GM12878 (cell line): ENCODE data around the gene FAM90A1. TPM values are rescaled to one million over a fixed set of nuclear protein-coding genes. Genes with fewer than 3 reads are reported as not detected.
"Not testable (repeated sequence)": the region's sequence is repeated elsewhere in the genome, so short reads cannot be mapped to it uniquely, and the experiment has no call there.

Source experiments
- ATAC-seq: fragments of 200-7000 bp; cut with Tn5 transposase; 3 replicates; pipeline ENCODE4 v1.9.1; 2020; ENCODE audit warnings: mild to moderate bottlenecking, moderate library complexity
- BruUV-seq: library from RNA; stranded (reverse); fragments of 400-500 nt; replicated peaks from 2 replicates; lab custom pipeline; 2021; lab: Mats Ljungman, UMichigan
- CTCF ChIA-PET: fragments of 300-600 bp; sonication (Branson Sonifier 250); formaldehyde crosslinking; extraction: SDS; loops from one replicate; lab custom pipeline; 2021; ENCODE audit warnings: inconsistent platforms; lab: Yijun Ruan, JAX
- POLR2A ChIA-PET: fragments of 350-600 bp; formaldehyde crosslinking; extraction: SDS; loops from one replicate; lab custom pipeline; 2021; ENCODE audit warnings: inconsistent platforms; lab: Charles Lee
- RAD21 ChIA-PET: fragments of 300-600 bp; sonication (Branson Sonifier 250); formaldehyde crosslinking; loops from one replicate; lab custom pipeline; 2023; ENCODE audit warnings: antibody characterized with exemption; ENCODE audit not compliant: unreplicated experiment; lab: Charles Lee
- SMC1A ChIA-PET: fragments of 300-600 bp; sonication (Branson Sonifier 250); formaldehyde crosslinking; loops from one replicate; lab custom pipeline; 2023; ENCODE audit not compliant: unreplicated experiment, uncharacterized antibody; lab: Charles Lee
- DNase-seq: peaks from one replicate; pipeline ENCODE4 v3.0.0-alpha.2; 2011; ENCODE audit warnings: low read depth, low spot score
- FAIRE-seq: peaks from 3 replicates; lab custom pipeline; 2011; peaks lifted over from hg19 to GRCh38; lab: Jason Lieb, UNC
- H2AFZ ChIP-seq: 2 replicates; pipeline ENCODE4 v1.6.0; 2011; ENCODE audit warnings: low read depth, low read length, control low read depth; ENCODE audit not compliant: control insufficient read depth
- H3K27ac ChIP-seq: 2 replicates; pipeline ENCODE4 v1.5.1; 2011; ENCODE audit warnings: control low read depth; ENCODE audit not compliant: control insufficient read depth, insufficient read depth
- H3K27me3 ChIP-seq, 2 experiments: replicated peaks in 1 of 2; 2 replicates each; pipeline versions ENCODE4 v1.6.0 to v1.6.1; 2011; ENCODE audit warnings: low read length in 1 of 2; ENCODE audit not compliant: control insufficient read depth in 2 of 2, insufficient read depth in 2 of 2
- H3K36me3 ChIP-seq, 2 experiments: 2 replicates each; pipeline ENCODE4 v1.5.1; 2011; ENCODE audit warnings: low read length in 1 of 2; ENCODE audit not compliant: control insufficient read depth in 2 of 2, insufficient read depth in 2 of 2
- H3K4me1 ChIP-seq: 2 replicates; pipeline ENCODE4 v1.6.1; 2011; ENCODE audit warnings: mild to moderate bottlenecking, low read length, moderate library complexity, mixed read lengths; ENCODE audit not compliant: control insufficient read depth, insufficient read depth
- H3K4me2 ChIP-seq: 2 replicates; pipeline ENCODE4 v1.6.0; 2011; ENCODE audit warnings: control low read depth; ENCODE audit not compliant: control insufficient read depth, insufficient read depth
- H3K4me3 ChIP-seq: fragments of 200-600 bp; sonication (generic); 2 replicates; pipeline ENCODE4 v1.5.1; 2016
- H3K79me2 ChIP-seq: 2 replicates; pipeline ENCODE4 v1.6.0; 2011; ENCODE audit warnings: low read length; ENCODE audit not compliant: control insufficient read depth, insufficient read depth
- H3K9ac ChIP-seq: 2 replicates; pipeline ENCODE4 v1.8.0; 2011; ENCODE audit warnings: low read length, control low read depth, mixed read lengths; ENCODE audit not compliant: control insufficient read depth, insufficient read depth
- H3K9me3 ChIP-seq: replicated peaks from 3 replicates; pipeline ENCODE4 v1.5.1; 2011; ENCODE audit warnings: mild to moderate bottlenecking, low read length; ENCODE audit not compliant: control insufficient read depth, insufficient read depth
- H4K20me1 ChIP-seq: 2 replicates; pipeline ENCODE4 v1.6.0; 2011; ENCODE audit not compliant: control insufficient read depth, insufficient read depth
- WGBS: methylation state at CpG from one replicate; pipeline ENCODE4 v1.1.6; 2016; ENCODE audit warnings: low lambda C conversion rate; ENCODE audit not compliant: insufficient replicate concordance, insufficient coverage; ENCODE audit errors: missing lambda C conversion rate; 5-methylcytosine and 5-hydroxymethylcytosine counted together
- in situ Hi-C: fragments of 300-500 bp; cut with MboI; formaldehyde crosslinking; loops from 9 replicates; pipeline ENCODE4 v1.14.3; 2018; ENCODE audit warnings: mixed read lengths
- intact Hi-C: fragments of 100-400 bp; cut with micrococcal nuclease; formaldehyde crosslinking; loops from one replicate; pipeline ENCODE4 v1.14.2; 2022; ENCODE audit not compliant: unreplicated experiment
- polyA plus RNA-seq, 11 experiments: library from polyadenylated mRNA; depleted of rRNA in 4 of 11; unstranded in 6 of 11; stranded (reverse) in 5 of 11; fragments of >200 nt; fragmentation: Nextera tagmentation in 4 of 11; fragmentation: Illumina TruSeq in 1 of 11; extraction: Ambion mirVana in 4 of 11; extraction: Trizol in 1 of 11; gene quantifications; 1 replicate in 1 of 11; 2 replicates in 10 of 11; pipeline versions ENCODE4 v1.2.1 to v1.2.3, GENCODE V29; 2011 to 2016; ENCODE audit warnings: inconsistent platforms in 2 of 11, missing spikeins in 2 of 11, low read depth in 1 of 11
- total RNA-seq, 4 experiments: library from RNA; depleted of rRNA in 3 of 4; stranded (reverse); fragments of >200 nt in 3 of 4; fragmentation: Illumina TruSeq in 1 of 4; extraction: Trizol in 1 of 4; gene quantifications; 2 replicates each; pipeline versions ENCODE4 v1.2.1 to v1.2.3, GENCODE V29; 2013 to 2021

The FAM90A1 gene
- total and polyA plus RNA-seq, 10 of the 15 experiments (the other 5 are each of a cell fraction or from before 2014, with no cell fraction given) = 0.09 to 0.85 (median 0.46) TPM

GRCh38 chr12:8172911-8173310 is 54.5 kb downstream of the FAM90A1 start:
- intact Hi-C loops = not testable (repeated sequence)

More at GRCh38 chr12:8172911-8173310, 54.5 kb downstream of the FAM90A1 start:
- H3K4me3 ChIP-seq, CTCF ChIA-PET, H2AFZ ChIP-seq, DNase-seq, in situ Hi-C loops, POLR2A ChIA-PET, FAIRE-seq, BruUV-seq, SMC1A ChIA-PET, H4K20me1 ChIP-seq, H3K4me1 ChIP-seq, RAD21 ChIA-PET, ATAC-seq, H3K9me3 ChIP-seq, H3K27me3 ChIP-seq, H3K36me3 ChIP-seq, H3K79me2 ChIP-seq, H3K27ac ChIP-seq, H3K9ac ChIP-seq, H3K4me2 ChIP-seq: not testable (repeated sequence)
- WGBS = 72% methylated on average over 2 of the region's 2 CpGs

Other genes starting within 250 kb of the FAM90A1 start
- 4.2 and 4.7 TPM in 2 replicates for gene FOXJ2, start 194.9 kb downstream of the FAM90A1 start, total RNA-seq (2014; rRNA removed)
- 2.8 and 2.9 TPM in 2 replicates for gene FOXJ2, start 194.9 kb downstream of the FAM90A1 start, total RNA-seq (2014; rRNA removed; fragmentation: Illumina TruSeq; extraction: Trizol)
- 7.9 and 9.3 TPM in 2 replicates for gene FOXJ2, start 194.9 kb downstream of the FAM90A1 start, total RNA-seq (2021)
- gene FOXJ2, start 194.9 kb downstream of the FAM90A1 start, polyA plus RNA-seq (2011; rRNA removed) = 3.0 and 3.9 TPM in 2 replicates
- 8.5 and 9.1 TPM in 2 replicates for gene FOXJ2, start 194.9 kb downstream of the FAM90A1 start, polyA plus RNA-seq (2014; fragmentation: Illumina TruSeq; extraction: Trizol)
- gene FOXJ2, start 194.9 kb downstream of the FAM90A1 start, polyA plus RNA-seq (2014; fragmentation: Nextera tagmentation; extraction: Ambion mirVana) = 1 to 10 TPM; 1.4 to 2.2 TPM
- 6.5 and 6.6 TPM in 2 replicates for gene FOXJ2, start 194.9 kb downstream of the FAM90A1 start, polyA plus RNA-seq (2014; rRNA removed)
- 1 to 10 TPM; 5.4 to 6.1 TPM for gene FOXJ2, start 194.9 kb downstream of the FAM90A1 start, polyA plus RNA-seq (2016; fragmentation: Nextera tagmentation; extraction: Ambion mirVana)
- not detected in 2 replicates for gene C3AR1, start 161.3 kb downstream of the FAM90A1 start, total RNA-seq (2014; rRNA removed)
- gene C3AR1, start 161.3 kb downstream of the FAM90A1 start, total RNA-seq (2014; rRNA removed; fragmentation: Illumina TruSeq; extraction: Trizol) = not detected in 2 replicates
- gene C3AR1, start 161.3 kb downstream of the FAM90A1 start, total RNA-seq (2021) = 0.10 and 0.19 TPM in 2 replicates
- not detected in 2 replicates for gene C3AR1, start 161.3 kb downstream of the FAM90A1 start, polyA plus RNA-seq (2011; rRNA removed)
- gene C3AR1, start 161.3 kb downstream of the FAM90A1 start, polyA plus RNA-seq (2014; fragmentation: Illumina TruSeq; extraction: Trizol) = 0.10 TPM in 1 of 2 replicates, not detected in the other
- under 1 TPM in 1 of 2 experiments, not detected in 1; 0.19 TPM for gene C3AR1, start 161.3 kb downstream of the FAM90A1 start, polyA plus RNA-seq (2014; fragmentation: Nextera tagmentation; extraction: Ambion mirVana)
- gene C3AR1, start 161.3 kb downstream of the FAM90A1 start, polyA plus RNA-seq (2014; rRNA removed) = 0.10 and 0.42 TPM in 2 replicates
- under 1 TPM in 1 of 2 experiments, not detected in 1; 0.08 TPM for gene C3AR1, start 161.3 kb downstream of the FAM90A1 start, polyA plus RNA-seq (2016; fragmentation: Nextera tagmentation; extraction: Ambion mirVana)
- gene NECAP1, start 145.3 kb downstream of the FAM90A1 start, total RNA-seq (2014; rRNA removed) = 26.9 and 35.6 TPM in 2 replicates
- 25.6 and 26.9 TPM in 2 replicates for gene NECAP1, start 145.3 kb downstream of the FAM90A1 start, total RNA-seq (2014; rRNA removed; fragmentation: Illumina TruSeq; extraction: Trizol)
- gene NECAP1, start 145.3 kb downstream of the FAM90A1 start, total RNA-seq (2021) = 18.5 and 18.9 TPM in 2 replicates
- 25.7 and 34.3 TPM in 2 replicates for gene NECAP1, start 145.3 kb downstream of the FAM90A1 start, polyA plus RNA-seq (2011; rRNA removed)
- 20.1 and 22.8 TPM in 2 replicates for gene NECAP1, start 145.3 kb downstream of the FAM90A1 start, polyA plus RNA-seq (2014; fragmentation: Illumina TruSeq; extraction: Trizol)
- 10 to 100 TPM; 16.7 to 22.3 TPM for gene NECAP1, start 145.3 kb downstream of the FAM90A1 start, polyA plus RNA-seq (2014; fragmentation: Nextera tagmentation; extraction: Ambion mirVana)
- 22.9 and 23.4 TPM in 2 replicates for gene NECAP1, start 145.3 kb downstream of the FAM90A1 start, polyA plus RNA-seq (2014; rRNA removed)
- 10 to 100 TPM; 22.2 to 24.3 TPM for gene NECAP1, start 145.3 kb downstream of the FAM90A1 start, polyA plus RNA-seq (2016; fragmentation: Nextera tagmentation; extraction: Ambion mirVana)
- 0.27 and 0.62 TPM in 2 replicates for gene CLEC4A, start 104.0 kb downstream of the FAM90A1 start, total RNA-seq (2014; rRNA removed)
- 0.72 and 0.74 TPM in 2 replicates for gene CLEC4A, start 104.0 kb downstream of the FAM90A1 start, total RNA-seq (2014; rRNA removed; fragmentation: Illumina TruSeq; extraction: Trizol)
- gene CLEC4A, start 104.0 kb downstream of the FAM90A1 start, total RNA-seq (2021) = 0.58 and 1.5 TPM in 2 replicates
- 1.3 and 1.7 TPM in 2 replicates for gene CLEC4A, start 104.0 kb downstream of the FAM90A1 start, polyA plus RNA-seq (2011; rRNA removed)
- 0.44 and 0.88 TPM in 2 replicates for gene CLEC4A, start 104.0 kb downstream of the FAM90A1 start, polyA plus RNA-seq (2014; fragmentation: Illumina TruSeq; extraction: Trizol)
- gene CLEC4A, start 104.0 kb downstream of the FAM90A1 start, polyA plus RNA-seq (2014; fragmentation: Nextera tagmentation; extraction: Ambion mirVana) = 1 to 10 TPM; 1.9 to 2.1 TPM
- gene CLEC4A, start 104.0 kb downstream of the FAM90A1 start, polyA plus RNA-seq (2014; rRNA removed) = 1.0 and 1.2 TPM in 2 replicates
- gene CLEC4A, start 104.0 kb downstream of the FAM90A1 start, polyA plus RNA-seq (2016; fragmentation: Nextera tagmentation; extraction: Ambion mirVana) = under 1 TPM; 0.84 to 0.91 TPM
- not detected in 2 replicates for gene ZNF705A, start 70.6 kb downstream of the FAM90A1 start, total RNA-seq (2014; rRNA removed)
- not detected in 2 replicates for gene ZNF705A, start 70.6 kb downstream of the FAM90A1 start, total RNA-seq (2014; rRNA removed; fragmentation: Illumina TruSeq; extraction: Trizol)
- gene ZNF705A, start 70.6 kb downstream of the FAM90A1 start, total RNA-seq (2021) = not detected in 2 replicates
- gene ZNF705A, start 70.6 kb downstream of the FAM90A1 start, polyA plus RNA-seq (2011; rRNA removed) = not detected in 2 replicates
- gene ZNF705A, start 70.6 kb downstream of the FAM90A1 start, polyA plus RNA-seq (2014; fragmentation: Illumina TruSeq; extraction: Trizol) = not detected in 2 replicates
- under 1 TPM in 1 of 2 experiments, not detected in 1; 0.04 TPM for gene ZNF705A, start 70.6 kb downstream of the FAM90A1 start, polyA plus RNA-seq (2014; fragmentation: Nextera tagmentation; extraction: Ambion mirVana)
- not detected in 2 replicates for gene ZNF705A, start 70.6 kb downstream of the FAM90A1 start, polyA plus RNA-seq (2014; rRNA removed)
- gene ZNF705A, start 70.6 kb downstream of the FAM90A1 start, polyA plus RNA-seq (2016; fragmentation: Nextera tagmentation; extraction: Ambion mirVana) = not detected
- gene CLEC6A, start 228.3 kb upstream of the FAM90A1 start, total RNA-seq (2014; rRNA removed) = not detected in 2 replicates
- gene CLEC6A, start 228.3 kb upstream of the FAM90A1 start, total RNA-seq (2014; rRNA removed; fragmentation: Illumina TruSeq; extraction: Trizol) = not detected in 2 replicates
- not detected in 2 replicates for gene CLEC6A, start 228.3 kb upstream of the FAM90A1 start, total RNA-seq (2021)
- gene CLEC6A, start 228.3 kb upstream of the FAM90A1 start, polyA plus RNA-seq (2011; rRNA removed) = not detected in 2 replicates
- not detected in 2 replicates for gene CLEC6A, start 228.3 kb upstream of the FAM90A1 start, polyA plus RNA-seq (2014; fragmentation: Illumina TruSeq; extraction: Trizol)
- gene CLEC6A, start 228.3 kb upstream of the FAM90A1 start, polyA plus RNA-seq (2014; fragmentation: Nextera tagmentation; extraction: Ambion mirVana) = not detected
- gene CLEC6A, start 228.3 kb upstream of the FAM90A1 start, polyA plus RNA-seq (2014; rRNA removed) = not detected in 2 replicates
- gene CLEC6A, start 228.3 kb upstream of the FAM90A1 start, polyA plus RNA-seq (2016; fragmentation: Nextera tagmentation; extraction: Ambion mirVana) = not detected